Measurements from ENCODE around the gene SPTBN2. TPM values are rescaled to one million over a fixed set of nuclear protein-coding genes. Genes with fewer than 3 reads are reported as not detected.
"Not testable (repeated sequence)": the region's sequence is repeated elsewhere in the genome, so short reads cannot be mapped to it uniquely, and the experiment has no call there.

SPTBN2 gene
- total and polyA plus RNA-seq, 9 donors: 1.4 to 26.9 (median 6.2) TPM

DNA sequence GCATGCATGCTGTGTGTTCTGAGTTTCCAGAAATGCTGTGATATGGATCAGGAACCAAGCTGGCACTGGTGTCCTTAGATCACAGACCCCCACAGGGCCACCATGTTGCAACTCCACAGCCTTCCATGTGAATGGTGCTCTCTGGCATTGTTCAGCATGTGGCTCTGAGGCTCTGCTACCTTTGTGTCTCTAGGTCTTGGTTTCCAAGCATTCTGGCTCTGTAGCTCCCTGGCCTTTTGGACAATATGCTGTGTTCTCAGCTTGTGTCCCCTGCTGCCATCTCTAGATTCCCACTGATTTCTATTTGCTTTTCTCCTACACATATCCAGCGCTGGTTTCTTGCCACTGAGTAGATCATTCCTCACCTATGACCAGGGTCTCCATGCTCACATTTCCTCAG, 3.9 kb downstream of the SPTBN2 start:
- peaks cover 2% of the 10 kb centered on the region for H3K4me1 ChIP-seq (ENCODE audit: insufficient read depth)
- TF ChIP-seq EP300 (IDR thresholded peaks at IDR 0.05) (no peak), POLR2A (IDR thresholded peaks at IDR 0.05) (no peak)
- TF ChIP-seq, protein P1, sequence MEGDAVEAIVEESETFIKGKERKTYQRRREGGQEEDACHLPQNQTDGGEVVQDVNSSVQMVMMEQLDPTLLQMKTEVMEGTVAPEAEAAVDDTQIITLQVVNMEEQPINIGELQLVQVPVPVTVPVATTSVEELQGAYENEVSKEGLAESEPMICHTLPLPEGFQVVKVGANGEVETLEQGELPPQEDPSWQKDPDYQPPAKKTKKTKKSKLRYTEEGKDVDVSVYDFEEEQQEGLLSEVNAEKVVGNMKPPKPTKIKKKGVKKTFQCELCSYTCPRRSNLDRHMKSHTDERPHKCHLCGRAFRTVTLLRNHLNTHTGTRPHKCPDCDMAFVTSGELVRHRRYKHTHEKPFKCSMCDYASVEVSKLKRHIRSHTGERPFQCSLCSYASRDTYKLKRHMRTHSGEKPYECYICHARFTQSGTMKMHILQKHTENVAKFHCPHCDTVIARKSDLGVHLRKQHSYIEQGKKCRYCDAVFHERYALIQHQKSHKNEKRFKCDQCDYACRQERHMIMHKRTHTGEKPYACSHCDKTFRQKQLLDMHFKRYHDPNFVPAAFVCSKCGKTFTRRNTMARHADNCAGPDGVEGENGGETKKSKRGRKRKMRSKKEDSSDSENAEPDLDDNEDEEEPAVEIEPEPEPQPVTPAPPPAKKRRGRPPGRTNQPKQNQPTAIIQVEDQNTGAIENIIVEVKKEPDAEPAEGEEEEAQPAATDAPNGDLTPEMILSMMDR (IDR thresholded peaks at IDR 0.05): no peak

DNA sequence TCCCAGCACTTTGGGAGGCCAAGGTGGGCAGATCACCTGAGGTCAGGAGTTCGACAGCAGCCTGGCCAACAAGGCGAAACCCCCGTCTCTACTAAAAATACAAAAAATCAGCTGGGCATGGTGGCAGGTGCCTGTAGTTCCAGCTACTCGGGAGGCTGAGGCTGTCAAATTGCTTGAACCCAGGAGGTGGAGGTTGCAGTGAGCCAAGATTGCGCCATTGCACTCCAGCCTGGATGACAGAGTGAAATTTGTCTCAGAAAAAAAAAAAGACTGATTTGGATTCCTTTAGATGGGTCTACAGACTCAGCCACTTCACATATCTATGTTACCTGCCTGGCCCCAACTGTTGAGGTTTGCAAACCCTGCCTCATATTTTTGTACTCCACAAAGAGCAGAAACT, 4.8 kb downstream of the SPTBN2 start:
- H3K4me1 ChIP-seq (ENCODE audit: insufficient read depth); intact Hi-C loops (cut with DNase I); H3K27me3 ChIP-seq; H3K9me3 ChIP-seq; DNase-seq; H3K4me3 ChIP-seq; H3K36me3 ChIP-seq; H3K27ac ChIP-seq: not testable (repeated sequence)
- 94 to 95% (median 95%) methylated on average over 5 of the region's 5 CpGs for WGBS, 3 donors

More for the DNA sequence above, 3.9 kb downstream of the SPTBN2 start:
- WGBS, 3 donors: 96 to 100% (median 100%) methylated on average over 1 of the region's 1 CpG
- H3K27me3 ChIP-seq: no peaks in the 10 kb centered on the region
- no peaks in the 10 kb centered on the region for H3K9me3 ChIP-seq
- H3K4me3 ChIP-seq: no peak overlapping the region
- DNase-seq: no peak
- intact Hi-C loops (cut with DNase I): no loop called here
- H3K36me3 ChIP-seq: no peaks in the 10 kb centered on the region
- H3K27ac ChIP-seq: no peak overlapping the region

DNA sequence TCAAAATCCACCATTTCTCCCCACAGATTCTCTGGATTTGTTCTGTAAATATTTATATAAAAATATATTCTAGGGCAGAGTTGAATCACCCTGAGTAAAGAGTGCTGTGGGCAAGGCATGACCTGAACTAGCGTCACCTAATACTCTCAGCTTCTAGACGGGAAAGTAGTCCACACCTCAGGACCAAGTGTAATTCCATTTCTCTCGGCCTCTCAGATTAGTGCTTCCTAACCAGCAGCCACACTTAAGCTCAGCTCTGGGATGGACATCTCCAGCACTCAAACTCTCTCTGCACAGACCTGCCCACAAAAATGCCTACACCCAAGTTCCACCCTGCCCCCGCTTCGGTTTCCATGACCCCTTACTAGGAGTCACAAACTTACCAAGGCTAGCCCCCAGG, 5.3 kb downstream of the SPTBN2 start:
- WGBS, 3 donors: 94 to 95% (median 95%) methylated on average over 5 of the region's 5 CpGs
- Histone ChIP-seq H3K27ac (no peak overlapping the region), H3K36me3 (no peaks in the 10 kb centered on the region), H3K9me3 (no peaks in the 10 kb centered on the region), H3K4me3 (no peak overlapping the region), H3K4me1 (ENCODE audit: insufficient read depth) (peaks cover 2% of the 10 kb centered on the region), H3K27me3 (no peaks in the 10 kb centered on the region)
- DNase-seq: no peak
- intact Hi-C loops (cut with DNase I): no loop called here
- TF ChIP-seq, protein P1 (IDR thresholded peaks at IDR 0.05): no peak
- TF ChIP-seq POLR2A (IDR thresholded peaks at IDR 0.05) (no peak), EP300 (IDR thresholded peaks at IDR 0.05) (no peak)

DNA sequence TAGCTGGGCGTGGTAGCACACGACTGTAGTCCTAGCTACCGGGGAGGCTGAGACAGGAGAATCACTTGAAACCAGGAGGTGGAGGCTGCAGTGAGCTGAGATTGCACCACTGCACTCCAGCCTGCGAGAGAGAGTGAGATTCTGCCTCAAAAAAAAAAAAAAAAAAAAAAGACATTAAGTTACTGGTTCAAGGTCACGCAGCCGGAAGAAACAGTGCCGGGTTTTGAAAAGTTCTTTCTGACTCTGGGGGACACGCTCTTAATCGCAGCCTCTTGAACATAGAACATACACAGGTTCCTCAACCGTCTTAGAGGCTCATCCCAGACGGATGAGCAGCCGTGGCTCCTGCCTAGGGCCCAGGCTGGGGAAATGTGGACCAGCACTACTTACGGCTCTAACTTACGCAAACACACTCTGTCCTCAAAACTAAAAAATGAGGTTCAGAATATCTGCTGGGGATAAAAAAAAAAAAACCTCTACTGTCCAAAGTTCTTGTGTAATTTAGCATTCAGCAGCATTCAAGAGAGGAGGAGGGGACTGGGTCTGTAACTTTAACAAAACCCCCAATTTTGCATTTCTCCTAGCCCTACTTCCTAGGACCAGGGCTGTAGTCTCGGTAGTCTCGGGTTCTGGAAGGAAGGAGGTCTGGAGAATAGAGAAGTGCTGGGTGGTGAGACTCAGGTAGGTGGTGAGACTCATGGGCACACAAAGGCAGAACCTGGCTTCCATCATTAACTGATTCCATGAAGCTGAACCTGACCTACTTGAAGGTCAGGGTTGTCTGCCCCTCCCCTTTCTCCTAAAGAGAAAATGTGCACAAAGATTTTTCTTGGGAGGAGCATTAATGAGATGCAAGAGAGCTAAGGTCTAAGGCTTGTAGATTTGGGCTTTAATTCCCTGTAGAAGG, 6.0 kb downstream of the SPTBN2 start:
- TF ChIP-seq EP300 (IDR thresholded peaks at IDR 0.05): no peak
- TF ChIP-seq POLR2A (IDR thresholded peaks at IDR 0.05): no peak
- H3K4me1 ChIP-seq (ENCODE audit: insufficient read depth): peaks cover 2% of the 10 kb centered on the region
- H3K36me3 ChIP-seq: no peaks in the 10 kb centered on the region
- no peaks in the 10 kb centered on the region for H3K9me3 ChIP-seq
- intact Hi-C loops (cut with DNase I): no loop called here
- no peaks in the 10 kb centered on the region for H3K27me3 ChIP-seq
- H3K4me3 ChIP-seq: no peak overlapping the region
- WGBS, 3 donors: 37 to 47% (median 38%) methylated on average over 16 of the region's 16 CpGs
- peak overlapping the region in 1 of 2 donors; percentile 6 for H3K27ac ChIP-seq
- DNase-seq: peak in 1 of 5 donors; percentile 32

DNA sequence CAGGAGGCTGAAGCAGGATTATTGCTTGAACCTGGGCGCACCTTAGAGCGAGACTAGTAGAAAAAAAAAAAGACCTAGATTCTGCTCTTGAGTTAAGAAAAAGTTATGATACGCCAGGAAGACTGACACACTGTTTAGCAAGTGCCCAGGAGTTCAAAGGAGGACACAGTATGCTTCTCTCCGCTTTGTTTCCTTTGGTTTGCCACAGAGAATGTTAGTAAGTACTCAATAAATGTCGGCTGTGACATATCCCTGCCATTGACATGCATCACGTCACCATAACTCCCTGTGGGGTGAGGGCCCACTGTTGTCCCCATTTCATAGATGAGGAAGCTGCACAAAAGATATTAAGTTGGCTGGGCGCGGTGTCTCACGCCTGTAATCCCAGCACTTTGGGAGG, 7.1 kb downstream of the SPTBN2 start:
- Histone ChIP-seq H3K36me3 (no peaks in the 10 kb centered on the region), H3K9me3 (no peaks in the 10 kb centered on the region), H3K27me3 (no peaks in the 10 kb centered on the region), H3K27ac (no peak overlapping the region), H3K4me1 (ENCODE audit: insufficient read depth) (no peaks in the 10 kb centered on the region), H3K4me3 (no peak overlapping the region)
- intact Hi-C loops (cut with DNase I): no loop called here
- TF ChIP-seq EP300 (IDR thresholded peaks at IDR 0.05) (no peak), POLR2A (IDR thresholded peaks at IDR 0.05) (no peak)
- TF ChIP-seq, protein P1 (IDR thresholded peaks at IDR 0.05): no peak
- 94 to 96% (median 95%) methylated on average over 9 of the region's 9 CpGs for WGBS, 3 donors
- no peak for DNase-seq

All from ovary (tissue), 9 donors.